ENCODE measurements around the gene FAM181A.
A peak's percentile ranks its signal among the peaks of the same experiment; 100 is the strongest.

FAM181A gene

DNA sequence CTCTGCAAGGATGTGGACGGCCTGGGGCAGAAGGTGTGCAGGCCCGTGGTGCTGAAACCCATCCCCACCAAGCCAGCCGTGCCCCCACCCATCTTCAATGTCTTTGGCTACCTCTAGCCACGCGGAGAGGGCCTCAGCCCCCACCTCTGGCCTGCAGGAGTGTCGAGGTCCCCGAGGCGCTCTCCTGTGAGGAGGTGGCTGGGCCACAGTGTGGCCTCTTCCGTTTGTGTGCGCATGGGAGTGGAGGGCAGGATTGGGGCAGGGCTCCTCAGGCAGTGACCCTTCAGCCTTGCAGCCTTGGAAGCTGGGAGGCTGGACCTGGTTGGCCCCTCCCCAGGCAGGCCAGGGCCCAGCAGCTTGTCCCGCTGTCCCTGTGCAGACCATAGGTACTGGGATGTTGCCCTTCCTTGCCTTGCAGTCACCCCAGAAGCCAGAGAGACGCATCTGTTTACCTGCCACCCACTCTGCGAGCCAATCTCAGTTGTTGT, 1.9 kb downstream of the FAM181A start:
- no peak for DNase-seq (ENCODE audit: low read depth)

DNA sequence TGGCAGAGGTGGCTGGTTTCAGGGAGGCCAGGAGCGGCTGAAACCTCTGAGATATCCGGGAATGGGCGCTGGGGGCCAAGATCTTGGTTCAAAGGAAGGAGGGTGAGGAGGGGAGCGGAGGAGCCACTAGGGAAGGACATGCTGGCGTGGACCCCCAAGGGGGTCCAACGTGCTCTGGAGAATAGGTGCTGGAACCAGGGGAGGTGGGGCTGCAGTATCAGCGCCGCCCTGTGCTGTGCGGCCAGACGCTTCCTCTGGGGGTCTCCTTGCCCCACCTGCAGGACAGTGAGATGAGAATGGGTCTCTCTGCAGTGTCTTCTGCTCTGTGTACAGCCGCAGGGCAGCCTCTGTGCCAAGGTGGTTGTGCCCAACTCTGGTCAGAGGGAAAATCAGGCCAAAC, 2.5 kb downstream of the FAM181A start:
- DNase-seq (ENCODE audit: low read depth): no peak

DNA sequence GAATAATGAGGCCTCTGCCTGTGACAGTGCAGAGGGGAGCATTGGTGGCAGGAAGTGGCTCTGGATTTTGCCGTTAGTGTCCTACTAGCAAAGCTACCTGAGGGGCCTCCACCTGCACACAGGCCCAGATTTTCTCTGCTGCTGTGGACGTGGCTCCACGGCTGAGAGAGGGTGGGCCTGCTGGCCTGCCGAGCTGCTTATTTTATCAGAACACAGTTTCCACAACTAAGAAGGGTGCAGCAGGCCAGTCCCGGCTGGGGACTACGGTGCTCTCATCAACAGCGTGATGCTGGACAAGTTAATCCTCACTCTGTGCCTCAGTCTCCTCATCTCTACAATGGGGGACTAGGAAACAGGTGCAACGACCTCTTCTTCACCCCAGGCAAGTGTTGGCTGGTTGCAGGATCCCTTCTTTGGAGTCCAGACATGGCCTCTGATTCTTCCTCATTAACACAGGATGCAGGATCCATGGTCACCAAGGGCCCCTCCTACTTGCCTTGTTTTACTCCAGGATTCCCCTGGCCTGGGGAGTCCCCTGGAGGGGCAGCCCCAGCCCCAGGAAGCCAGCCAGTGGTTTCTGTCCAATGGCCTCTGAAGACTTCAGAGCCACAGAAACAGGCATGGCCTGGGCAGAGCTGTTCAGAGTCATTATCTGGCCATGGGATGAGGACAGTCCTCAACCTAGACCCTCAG, 3.3 kb downstream of the FAM181A start:
- DNase-seq (ENCODE audit: low read depth): no peak

DNA sequence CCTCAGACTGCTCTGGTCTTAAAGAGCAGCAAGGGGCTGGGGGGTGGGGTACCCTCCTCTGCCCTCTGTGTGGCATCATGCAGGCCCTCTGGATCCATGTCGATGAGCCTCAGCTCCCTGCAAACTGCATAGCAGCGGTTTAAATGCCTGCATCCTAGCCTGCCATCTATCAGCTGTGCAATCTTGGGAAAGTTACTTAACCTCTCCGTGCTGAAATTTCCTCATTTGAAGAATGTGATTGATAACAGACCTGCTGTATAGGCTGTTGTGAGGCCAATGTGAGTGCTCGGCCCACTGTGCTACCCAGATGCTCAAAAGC, 3.8 kb downstream of the FAM181A start:
- DNase-seq (ENCODE audit: low read depth): no peak

DNA sequence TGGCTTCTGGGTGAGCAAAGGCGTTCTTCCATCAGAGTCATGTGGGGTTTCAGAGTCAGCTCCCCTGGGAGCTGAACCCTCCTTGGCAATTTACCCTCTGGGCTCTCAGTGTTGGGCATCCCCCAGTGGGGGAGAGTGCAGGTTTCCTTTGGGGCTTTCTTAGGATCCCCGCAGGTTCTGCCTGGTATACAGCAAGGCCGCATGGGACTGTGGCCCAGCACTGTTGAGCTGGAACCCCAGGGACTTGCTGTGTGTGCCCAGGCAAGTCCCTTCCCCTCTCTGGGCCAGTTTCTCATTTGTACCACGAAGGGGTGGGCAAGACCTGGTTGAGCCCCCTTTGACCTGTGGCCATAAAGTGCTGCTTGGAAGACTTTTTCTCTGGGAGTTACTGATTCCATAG, 5.5 kb downstream of the FAM181A start:
- DNase-seq (ENCODE audit: low read depth): no peak

DNA sequence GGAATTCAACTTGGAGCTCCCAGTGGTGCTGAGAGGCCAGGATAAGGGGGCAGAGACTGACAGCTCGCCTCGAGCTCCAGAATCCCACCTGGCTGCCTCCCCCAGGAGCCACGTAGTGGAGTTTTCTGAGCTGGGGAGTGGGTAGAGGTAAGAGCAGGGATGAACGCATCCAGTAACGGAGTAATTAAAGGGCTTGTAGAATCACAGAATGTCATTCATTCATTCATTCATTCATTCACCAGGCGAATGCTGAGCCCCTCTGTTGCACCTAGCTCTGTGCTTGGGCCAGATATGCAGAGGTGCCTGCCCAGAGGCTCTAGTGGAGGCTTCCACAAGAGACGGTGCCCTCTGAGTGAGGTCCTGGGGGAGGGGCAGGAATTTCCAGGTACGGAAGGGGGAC, 8.1 kb downstream of the FAM181A start:
- DNase-seq (ENCODE audit: low read depth): no peak

DNA sequence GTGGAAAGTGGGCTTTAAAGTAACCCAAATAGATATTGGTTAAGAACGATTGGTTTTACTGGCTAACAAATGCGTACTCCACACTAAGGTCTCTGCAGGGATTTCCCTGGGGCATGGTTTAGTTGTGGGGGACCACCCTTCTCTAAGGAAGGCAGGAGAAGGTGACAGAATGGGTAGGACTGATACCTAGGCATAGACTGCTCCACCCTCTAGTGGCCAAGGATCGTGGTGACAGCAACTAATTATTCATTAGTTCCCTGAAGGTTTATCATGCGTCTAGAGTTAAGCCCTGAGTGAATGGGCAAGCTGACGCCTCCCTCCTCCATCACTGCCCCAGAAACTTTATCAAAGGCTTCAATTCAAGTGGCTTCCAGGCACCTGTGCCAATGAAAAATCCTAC, 9.1 kb downstream of the FAM181A start:
- DNase-seq (ENCODE audit: low read depth): no peak

DNA sequence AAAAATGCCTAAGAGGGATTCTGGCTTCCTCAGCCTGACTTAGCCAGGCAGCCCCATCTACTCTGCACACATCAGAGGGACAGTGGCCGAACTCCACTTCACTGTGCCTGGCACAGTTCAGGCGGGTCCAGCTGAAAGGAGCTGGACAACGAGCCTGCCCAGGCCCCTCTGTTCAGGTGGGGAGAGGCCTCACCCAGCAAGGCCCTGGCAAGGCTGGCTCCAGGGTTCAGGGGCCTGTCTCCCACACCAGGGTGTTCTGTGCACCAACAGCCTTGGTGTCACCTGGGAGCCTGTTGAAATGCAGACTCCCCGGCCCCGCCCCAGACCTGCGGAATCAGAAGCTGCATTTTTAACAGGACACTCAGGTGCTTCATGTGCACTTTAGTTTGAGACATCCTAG, 9.8 kb downstream of the FAM181A start:
- no peak for DNase-seq (ENCODE audit: low read depth)

DNA sequence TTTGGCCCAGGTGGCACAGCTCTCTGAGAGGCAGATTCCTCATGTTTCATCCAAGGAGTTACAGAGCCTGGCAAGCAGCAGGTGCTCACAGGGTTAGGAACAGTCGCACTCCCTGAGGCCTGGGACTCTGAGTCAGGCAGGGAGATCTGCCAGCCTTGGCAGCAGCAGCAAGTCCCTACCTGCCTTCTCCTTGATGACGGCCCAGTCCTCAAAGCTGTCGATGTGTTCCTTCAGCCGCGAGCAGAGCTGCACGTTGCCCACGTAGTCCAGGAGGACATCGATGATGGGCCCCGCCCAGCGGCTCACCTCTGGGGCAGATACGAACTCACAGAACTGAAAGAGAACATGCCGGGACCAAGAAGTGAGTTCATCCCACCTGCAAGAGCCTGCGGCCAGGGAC, 10.4 kb downstream of the FAM181A start:
- DNase-seq (ENCODE audit: low read depth): no peak

DNA sequence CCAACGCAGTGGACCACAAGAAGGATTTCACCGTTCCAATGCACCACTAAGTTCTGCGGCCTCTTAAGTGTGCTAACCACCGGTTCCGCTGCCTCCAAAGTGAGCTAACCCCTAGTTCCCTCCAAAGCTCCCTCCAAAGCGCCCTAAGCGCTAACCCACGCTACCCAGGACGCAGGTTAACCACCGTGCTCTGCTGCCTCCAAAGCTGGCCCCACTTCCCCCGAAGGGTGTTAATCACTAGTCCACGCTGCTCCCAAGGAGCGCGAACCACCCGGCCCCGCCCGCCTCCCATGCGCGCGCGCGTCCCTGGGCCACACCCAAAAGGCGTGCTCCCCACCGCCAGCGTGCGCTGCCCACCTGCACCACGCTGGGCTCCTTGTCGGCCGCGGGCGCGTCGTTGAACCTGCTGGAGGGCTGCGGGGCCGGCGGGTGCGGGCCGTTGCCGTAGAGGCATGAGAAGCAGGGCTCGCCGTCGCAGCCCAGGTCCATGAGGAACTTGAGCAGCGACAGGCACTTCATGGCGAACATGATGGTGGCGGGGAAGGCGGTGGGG, 11.7 kb downstream of the FAM181A start:
- no peak for DNase-seq (ENCODE audit: low read depth)

DNA sequence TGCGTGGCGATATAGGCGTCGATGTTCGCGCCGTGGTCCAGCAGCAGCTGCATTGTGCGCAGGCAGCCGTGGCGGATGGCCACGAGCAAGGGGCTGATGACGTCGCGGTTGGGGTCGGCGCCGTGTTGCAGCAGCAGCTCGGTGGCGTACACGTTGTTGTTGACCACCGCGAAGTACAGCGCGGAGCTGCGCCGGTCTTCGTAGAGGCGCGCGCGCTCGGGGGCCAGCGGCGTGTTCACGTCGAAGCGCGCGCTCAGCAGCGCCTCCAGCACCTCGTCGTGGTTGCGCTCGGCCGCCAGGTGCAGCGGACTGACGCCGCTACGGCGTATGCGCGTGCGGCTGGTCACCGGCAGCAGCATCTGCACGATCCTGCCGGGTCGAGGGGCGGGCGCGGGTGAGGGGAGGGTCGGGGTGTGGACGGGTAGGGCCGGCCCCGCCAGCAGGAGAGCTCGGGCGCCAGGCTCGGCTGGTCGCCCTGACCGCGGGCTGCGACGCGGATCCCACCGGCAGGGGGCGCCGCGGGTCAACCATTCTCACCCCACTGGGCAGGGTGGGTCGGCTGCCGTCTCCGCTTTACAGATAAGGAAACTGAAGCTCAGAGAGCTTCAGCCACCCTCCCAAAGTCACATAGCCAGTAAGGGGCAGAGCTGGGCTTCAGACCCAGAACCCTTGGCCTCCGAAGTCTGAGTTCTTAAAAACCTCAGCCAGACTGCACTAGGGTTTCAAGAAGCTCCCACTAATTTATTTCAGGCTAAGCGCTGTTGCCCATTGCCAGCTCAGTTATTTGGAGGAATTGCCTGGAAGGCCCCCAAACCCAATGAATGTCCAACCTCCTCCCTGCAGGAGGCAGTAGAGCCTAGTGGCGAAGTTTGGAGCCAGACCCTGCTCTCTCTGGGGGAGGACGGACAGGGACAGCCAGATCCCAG, 12.4 kb downstream of the FAM181A start:
- peak; percentile 86 for DNase-seq (ENCODE audit: low read depth)

DNA sequence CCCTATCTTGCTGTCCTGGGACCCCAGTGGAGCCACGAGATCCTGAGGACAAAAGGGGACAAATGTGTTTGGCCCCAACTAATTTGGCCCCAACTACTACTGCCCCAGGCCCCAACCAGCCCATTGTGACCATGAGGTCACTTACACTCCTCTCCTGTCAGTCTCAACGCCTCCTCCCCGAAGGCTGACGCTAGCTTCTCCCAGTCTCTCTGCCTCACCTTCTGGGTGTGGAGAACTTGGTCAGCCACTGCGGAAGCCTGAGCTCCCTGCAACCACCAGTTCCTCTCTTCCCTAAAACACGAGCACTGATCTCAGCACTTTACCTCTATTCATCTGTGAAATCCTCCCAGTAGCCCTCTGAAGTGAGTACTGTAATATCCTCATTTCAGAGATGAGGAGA, 13.3 kb downstream of the FAM181A start:
- no peak for DNase-seq (ENCODE audit: low read depth)

DNA sequence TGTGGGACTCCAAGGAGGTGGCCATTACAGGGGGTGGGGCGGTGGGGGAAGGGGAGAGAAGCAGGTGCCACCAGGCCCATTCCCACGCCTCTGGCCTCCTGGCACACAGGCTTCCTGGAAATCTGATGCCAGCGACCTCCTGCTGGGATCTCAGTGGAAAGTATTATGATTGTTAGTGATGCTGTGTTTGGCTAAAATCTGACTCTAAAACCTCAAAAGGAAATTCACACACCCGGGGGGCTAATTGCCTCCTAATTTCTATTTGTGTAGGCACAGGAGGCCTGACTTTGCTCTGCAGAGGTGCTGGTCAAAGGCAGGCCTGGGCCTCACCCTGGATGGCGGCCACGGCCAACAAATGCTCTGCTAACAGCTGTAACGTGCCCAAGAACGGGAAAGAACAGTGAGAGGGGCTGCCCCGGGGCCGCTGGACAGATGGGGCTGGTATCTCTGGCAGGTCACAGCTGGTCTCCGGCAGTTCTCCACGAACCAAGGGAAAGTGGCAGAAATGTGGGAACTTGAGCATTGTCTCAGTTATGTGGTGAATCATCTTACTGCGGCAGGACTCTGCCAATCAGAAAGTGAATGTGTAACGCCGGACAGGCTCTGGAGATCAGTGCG, 14.3 kb downstream of the FAM181A start:
- no peak for DNase-seq (ENCODE audit: low read depth)

DNA sequence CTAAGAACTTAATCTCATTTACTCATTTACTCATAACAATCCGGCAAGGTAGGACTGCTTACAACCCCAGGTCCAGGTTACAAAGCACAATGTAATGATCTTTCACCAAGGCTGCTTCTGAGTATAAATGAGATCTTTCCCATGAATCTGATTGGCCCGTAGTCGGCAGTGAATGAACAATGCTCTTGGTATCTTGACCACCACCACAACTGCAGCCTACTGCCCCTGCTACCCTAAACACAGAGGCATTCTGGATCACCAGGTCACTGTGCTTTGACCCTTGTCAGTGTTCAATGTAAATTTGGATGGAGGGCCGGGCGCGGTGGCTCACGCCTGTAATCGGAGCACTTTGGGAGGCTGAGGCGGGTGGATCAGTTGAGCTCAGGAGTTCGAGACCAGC, 15.9 kb downstream of the FAM181A start:
- no peak for DNase-seq (ENCODE audit: low read depth)

DNA sequence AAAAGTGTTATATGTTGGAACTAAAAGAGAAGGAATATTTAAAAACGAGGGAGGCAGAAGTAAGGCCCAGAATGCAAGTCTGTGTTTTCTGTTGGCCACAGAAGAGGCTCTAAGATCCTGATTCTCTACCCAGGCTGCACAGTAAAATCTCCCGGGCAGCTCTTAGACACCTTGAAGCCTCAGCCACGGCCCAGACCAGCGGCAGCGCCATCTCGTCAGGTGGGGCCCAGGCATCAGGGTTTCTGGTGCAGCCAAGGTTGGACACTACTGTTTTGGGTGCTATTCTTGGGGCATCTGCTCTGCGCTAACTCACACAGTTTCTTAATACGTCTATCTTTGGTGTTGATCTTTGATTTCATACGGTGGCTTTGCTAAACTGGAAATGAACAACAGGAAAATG, 16.8 kb downstream of the FAM181A start:
- DNase-seq (ENCODE audit: low read depth): no peak

DNA sequence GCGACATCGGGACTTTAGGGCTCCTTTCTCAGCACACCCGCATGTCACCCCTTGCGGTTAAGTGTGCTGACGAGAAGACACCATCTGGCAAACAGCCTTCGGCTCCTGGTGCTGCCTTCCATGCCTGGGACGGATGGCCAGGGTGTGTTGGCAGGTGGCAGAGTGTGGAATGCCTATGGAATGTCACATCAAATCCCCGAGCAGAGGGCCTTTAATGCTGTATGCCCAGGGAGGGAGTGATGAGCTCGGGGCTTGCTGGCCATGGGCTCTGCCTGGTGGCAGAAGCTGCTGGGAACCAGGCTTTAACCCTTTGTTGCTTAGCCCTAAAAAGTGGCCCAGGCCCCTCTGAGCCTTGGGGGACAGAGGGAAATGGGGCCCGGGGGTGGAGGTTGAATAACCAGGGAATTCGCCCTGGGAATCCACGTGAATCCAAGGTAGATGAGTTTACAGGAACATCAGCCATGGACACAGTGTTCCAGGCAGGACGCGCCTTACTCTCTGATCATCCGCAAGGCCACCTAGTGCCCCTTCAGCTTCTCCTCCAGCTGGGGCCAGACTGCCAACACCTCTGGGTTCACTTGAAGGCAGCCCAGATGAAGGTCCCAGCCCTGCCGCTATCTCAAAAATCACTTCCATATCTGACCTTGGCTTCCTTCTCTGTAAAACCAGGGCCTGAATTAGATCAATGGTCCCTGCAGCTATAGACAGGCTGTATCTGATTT, 17.4 kb downstream of the FAM181A start:
- DNase-seq (ENCODE audit: low read depth): no peak

DNA sequence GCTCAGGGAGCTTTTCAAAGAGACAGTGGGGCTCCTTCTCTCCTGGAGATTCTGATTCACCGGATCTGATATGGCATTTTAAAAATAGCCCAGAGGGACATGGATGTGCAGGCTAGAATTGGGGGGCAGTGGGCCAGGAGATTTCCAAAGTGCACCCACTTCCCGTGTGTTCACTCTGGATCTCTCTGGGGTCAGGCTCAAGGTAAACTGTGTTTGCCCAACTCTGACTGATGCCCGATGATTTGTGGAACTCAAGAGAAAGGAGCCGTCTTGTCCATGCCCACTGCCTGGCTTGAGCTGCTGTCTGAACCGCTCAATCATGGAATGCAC, 17.9 kb downstream of the FAM181A start:
- DNase-seq (ENCODE audit: low read depth): no peak

DNA sequence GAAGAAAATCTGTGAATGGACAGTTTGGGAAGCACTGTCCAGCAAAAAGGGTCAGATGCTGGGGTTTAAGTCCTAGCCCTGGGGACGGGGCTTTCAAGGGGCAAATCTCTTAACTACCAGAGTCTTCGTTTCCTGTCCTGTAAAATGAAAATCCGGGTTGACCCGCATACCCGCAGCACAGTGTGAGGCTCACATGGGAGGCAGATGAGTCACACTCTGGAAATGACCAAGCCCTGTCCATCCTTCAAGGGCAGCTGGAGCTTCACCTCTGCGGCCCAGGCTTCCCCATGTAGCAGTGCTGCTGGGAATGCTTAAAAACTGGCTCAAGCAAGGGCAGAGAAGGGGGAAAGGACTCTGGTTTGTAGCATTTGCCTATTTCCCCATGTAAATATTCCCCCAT, 19.0 kb downstream of the FAM181A start:
- no peak for DNase-seq (ENCODE audit: low read depth)

DNA sequence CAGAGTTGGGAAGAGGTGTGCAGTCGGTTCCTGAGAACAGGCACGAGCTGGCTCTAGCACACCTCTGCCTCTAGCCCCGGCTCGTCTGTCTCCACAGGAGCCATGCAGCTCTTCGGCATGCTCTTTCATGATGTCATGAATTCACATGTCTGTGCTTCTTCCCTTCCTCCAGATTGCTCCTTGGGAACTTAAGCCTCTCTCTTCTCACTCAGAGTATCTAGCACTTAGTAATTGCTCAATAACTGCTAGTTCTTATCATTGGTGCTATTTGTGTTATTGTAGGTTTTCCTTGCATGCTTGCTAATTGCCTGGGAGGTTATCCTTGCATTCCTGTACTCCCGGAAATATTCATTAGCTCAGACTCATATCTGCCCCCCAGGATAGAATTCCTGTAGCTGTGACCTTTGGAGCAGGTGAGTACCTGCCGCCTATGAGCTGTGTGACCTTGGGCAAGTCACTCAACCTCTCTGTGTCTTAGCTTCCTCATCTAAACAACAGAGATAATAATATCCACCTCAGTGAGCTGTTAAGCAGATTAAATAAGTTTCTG, 19.5 kb downstream of the FAM181A start:
- no peak for DNase-seq (ENCODE audit: low read depth)

DNA sequence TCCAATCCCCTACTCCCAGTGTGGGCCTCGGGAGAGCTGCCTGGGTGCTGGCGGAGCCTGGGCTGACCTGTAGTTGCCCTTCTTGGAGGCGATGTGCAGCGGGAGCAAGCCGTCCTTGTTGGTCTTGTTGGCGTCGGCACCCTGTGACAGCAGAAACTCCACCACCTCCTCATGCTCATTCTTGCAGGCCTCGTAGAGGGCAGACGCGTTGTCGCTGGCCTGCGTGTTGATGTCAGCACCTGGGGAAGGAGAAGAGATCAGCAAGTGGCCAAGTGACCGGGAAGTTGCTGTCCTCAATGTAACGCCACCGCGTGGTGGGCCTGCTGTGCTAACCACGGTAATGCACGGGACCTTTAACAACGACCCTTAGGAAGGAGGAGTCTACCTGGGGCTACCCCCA, 20.1 kb downstream of the FAM181A start:
- no peak for DNase-seq (ENCODE audit: low read depth)

DNA sequence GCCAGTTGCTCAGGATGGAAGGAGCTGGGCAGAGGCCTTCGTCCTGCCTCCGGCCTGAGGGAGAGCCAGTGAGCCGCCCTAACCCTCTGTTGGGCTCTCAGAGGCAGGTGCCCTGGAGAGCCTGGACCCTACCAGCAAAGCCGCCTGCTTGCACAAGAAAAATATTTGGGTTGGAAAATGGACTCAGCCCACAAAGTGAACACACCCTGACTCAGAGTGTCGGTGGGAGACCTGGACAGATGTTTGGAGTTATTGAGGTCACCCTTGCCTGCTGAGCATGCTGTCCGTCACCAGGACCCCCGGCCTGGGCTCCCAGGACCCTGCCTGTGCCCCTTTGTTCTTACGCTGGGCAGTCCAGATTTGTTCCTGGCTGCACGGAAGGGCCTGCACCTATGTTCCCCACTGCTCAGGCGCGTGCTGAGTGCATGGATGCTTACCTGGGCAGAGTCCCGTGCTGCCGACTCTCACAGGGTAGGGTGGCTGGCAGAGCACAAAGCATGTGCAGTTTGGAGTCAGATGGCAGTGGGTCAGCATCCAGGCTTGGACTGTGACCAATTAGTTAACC, 22.4 kb downstream of the FAM181A start:
- no peak for DNase-seq (ENCODE audit: low read depth)

Data from stimulated activated CD8-positive, alpha-beta memory T cell treated with anti-CD3 and anti-CD28 coated beads, Interleukin-15, amount 100 ng/mL, for 1 hour (primary cell).